Vagina (tissue), 2 donors: Measurements from ENCODE around the gene MYZAP.

Experiments used
- CTCF ChIP-seq, 3 experiments: fragments of 450-650 bp in 2 of 3; fragments of 200-600 bp in 1 of 3; sonication (generic) in 1 of 3; IDR thresholded peaks; one replicate each; pipeline ENCODE4 v1.5.1; 2017 to 2019; ENCODE audit warnings: antibody characterized with exemption in 3 of 3, mild to moderate bottlenecking in 2 of 3, moderate library complexity in 2 of 3
- POLR2A ChIP-seq, 2 donors: fragments of 450-650 bp; IDR thresholded peaks; one replicate each; pipeline ENCODE4 v1.6.1; 2017; ENCODE audit warnings: antibody characterized with exemption in 2 of 2, mild to moderate bottlenecking in 2 of 2, moderate library complexity in 2 of 2
- POLR2AphosphoS5 ChIP-seq, 2 donors: sonication (generic); formaldehyde crosslinking; IDR thresholded peaks; one replicate each; pipeline ENCODE4 v1.9.0; 2017; ENCODE audit warnings: antibody characterized with exemption in 2 of 2, mild to moderate bottlenecking in 2 of 2, low read depth in 1 of 2; ENCODE audit not compliant: insufficient read depth in 1 of 2

GRCh38 chr15:57662091-57662744 is 70.5 kb downstream of the MYZAP start:
- TF ChIP-seq CTCF (IDR thresholded peaks at IDR 0.05) = no peak
- no peak for TF ChIP-seq POLR2A (IDR thresholded peaks at IDR 0.05)
- TF ChIP-seq POLR2AphosphoS5 (IDR thresholded peaks at IDR 0.05; ENCODE audit: insufficient read depth in 1 of 2, low read depth in 1 of 2) = no peak
